ENCODE data around the gene MGME1.

DNA sequence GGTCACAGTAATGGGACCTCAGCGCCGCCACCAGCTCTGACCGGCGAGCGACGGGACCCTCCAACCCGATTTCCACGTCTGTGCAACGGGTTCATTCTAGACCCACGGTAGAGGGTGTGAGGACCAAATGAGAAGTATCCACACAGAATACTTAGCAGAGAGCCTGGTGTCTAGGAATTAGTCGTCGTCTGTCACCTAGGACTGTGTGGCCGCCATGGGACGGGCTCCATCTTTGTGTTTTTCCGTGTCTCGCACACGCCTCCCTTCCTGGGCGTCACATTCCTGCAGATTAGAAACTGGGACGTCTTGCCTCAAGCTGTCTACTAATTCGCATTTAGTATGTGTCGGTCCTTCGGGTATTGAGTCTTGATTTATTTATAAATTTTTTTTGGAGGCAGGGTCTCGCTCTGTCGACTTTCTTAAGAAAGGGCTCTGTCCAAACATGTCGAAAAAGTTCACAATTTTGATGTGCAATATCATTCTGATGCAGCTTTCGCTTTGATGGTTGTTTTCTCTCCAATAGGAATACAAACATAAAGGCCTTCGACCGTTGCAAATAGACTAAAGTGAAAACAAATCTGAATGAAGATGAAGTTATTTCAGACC, 563 bp downstream of the MGME1 start:
- TF ChIP-seq HDGF (IDR thresholded peaks at IDR 0.05; ENCODE audit: borderline replicate concordance) (no peak), FOXA1 (IDR thresholded peaks at IDR 0.05) (no peak)
